IMR-90 (cell line): ENCODE data around the gene CATSPERB. TPM values are rescaled to one million over a fixed set of nuclear protein-coding genes. Genes with fewer than 3 reads are reported as not detected.

Experiments used
- ATAC-seq: fragments of 200-7000 bp; cut with Tn5 transposase; 2 replicates; pipeline ENCODE4 v1.9.1; 2020; ENCODE audit warnings: low read depth, mild to moderate bottlenecking, moderate library complexity
- BruUV-seq: library from RNA; stranded (reverse); fragments of 400-500 nt; replicated peaks from 2 replicates; lab custom pipeline; 2021; lab: Mats Ljungman, UMichigan
- CTCF ChIA-PET: fragments of 300-600 bp; formaldehyde crosslinking; extraction: SDS; loops from one replicate; lab custom pipeline; 2021; ENCODE audit warnings: antibody characterized with exemption; lab: Yijun Ruan, JAX
- POLR2A ChIA-PET: fragments of 300-600 bp; sonication (Branson Sonifier 250); formaldehyde crosslinking; loops from one replicate; lab custom pipeline; 2022; ENCODE audit warnings: antibody characterized with exemption; ENCODE audit not compliant: unreplicated experiment; lab: Charles Lee
- DNase-seq: peaks from one replicate; pipeline ENCODE4 v3.0.0; 2013
- H2AFZ ChIP-seq: replicated peaks from 2 replicates; pipeline ENCODE3; 2013; ENCODE audit warnings: low read length, mild to moderate bottlenecking; ENCODE audit not compliant: poor library complexity
- H2AK5ac ChIP-seq: 2 replicates; pipeline ENCODE4 v1.6.1; 2013; ENCODE audit warnings: low read depth, low read length, inconsistent platforms
- H2AK9ac ChIP-seq: replicated peaks from 2 replicates; pipeline ENCODE3; 2013; ENCODE audit warnings: mild to moderate bottlenecking, low read depth, low read length, moderate library complexity; ENCODE audit not compliant: poor library complexity
- H2BK120ac ChIP-seq: 2 replicates; pipeline ENCODE4 v1.6.1; 2013; ENCODE audit warnings: low read depth, low read length, inconsistent platforms
- H2BK15ac ChIP-seq: 3 replicates; pipeline ENCODE4 v1.6.1; 2013; ENCODE audit warnings: low read depth, low read length, inconsistent platforms
- H2BK20ac ChIP-seq: 2 replicates; pipeline ENCODE4 v1.6.1; 2013; ENCODE audit warnings: low read depth, mild to moderate bottlenecking, inconsistent platforms, low read length, moderate library complexity
- H2BK5ac ChIP-seq: 2 replicates; pipeline ENCODE4 v1.6.1; 2013; ENCODE audit warnings: mild to moderate bottlenecking, low read depth, low read length, inconsistent platforms; ENCODE audit not compliant: poor library complexity, severe bottlenecking
- H3K14ac ChIP-seq: replicated peaks from 2 replicates; pipeline ENCODE4 v1.6.1; 2013; ENCODE audit warnings: low read depth, low read length, inconsistent platforms
- H3K18ac ChIP-seq: 2 replicates; pipeline ENCODE4 v1.6.1; 2013; ENCODE audit warnings: low read depth, low read length, control low read depth
- H3K23ac ChIP-seq: 2 replicates; pipeline ENCODE4 v1.6.1; 2013; ENCODE audit warnings: low read depth, low read length, inconsistent platforms
- H3K27ac ChIP-seq: 2 replicates; pipeline ENCODE4 v1.5.1; 2013; ENCODE audit warnings: mild to moderate bottlenecking, control low read depth, low read length; ENCODE audit not compliant: insufficient read depth
- H3K27me3 ChIP-seq: 2 replicates; pipeline ENCODE4 v1.6.1; 2013; ENCODE audit warnings: low read length; ENCODE audit not compliant: control insufficient read depth, insufficient read depth
- H3K36me3 ChIP-seq: 2 replicates; pipeline ENCODE4 v1.6.1; 2013; ENCODE audit warnings: low read length, mixed read lengths; ENCODE audit not compliant: control insufficient read depth, insufficient read depth
- H3K4ac ChIP-seq: 2 replicates; pipeline ENCODE4 v1.6.1; 2013; ENCODE audit warnings: low read depth, low read length, inconsistent platforms
- H3K4me1 ChIP-seq: 2 replicates; pipeline ENCODE4 v1.6.1; 2013; ENCODE audit warnings: low read length, mixed read lengths; ENCODE audit not compliant: control insufficient read depth, insufficient read depth
- H3K4me2 ChIP-seq: 2 replicates; pipeline ENCODE4 v1.6.1; 2013; ENCODE audit warnings: low read depth, mild to moderate bottlenecking, control low read depth, low read length, moderate library complexity
- H3K4me3 ChIP-seq: 2 replicates; pipeline ENCODE4 v1.5.1; 2013; ENCODE audit warnings: low read depth, mild to moderate bottlenecking, control low read depth, low read length, moderate library complexity; ENCODE audit not compliant: insufficient read depth
- H3K56ac ChIP-seq: 2 replicates; pipeline ENCODE4 v1.6.1; 2013; ENCODE audit warnings: low read length, inconsistent platforms; ENCODE audit not compliant: insufficient read depth; ENCODE audit errors: extremely low read depth
- H3K79me1 ChIP-seq, 2 experiments: 2 replicates each; pipeline ENCODE4 v1.6.1; 2013; ENCODE audit warnings: low read length in 2 of 2, inconsistent platforms in 1 of 2, low read depth in 1 of 2
- H3K9ac ChIP-seq: 2 replicates; pipeline ENCODE4 v1.6.1; 2013; ENCODE audit warnings: low read depth, low read length, control low read depth
- H3K9me1 ChIP-seq: 2 replicates; pipeline ENCODE4 v1.6.1; 2013; ENCODE audit warnings: low read length, inconsistent platforms; ENCODE audit not compliant: insufficient read depth
- H3K9me3 ChIP-seq: 2 replicates; pipeline ENCODE4 v1.6.1; 2013; ENCODE audit warnings: low read length; ENCODE audit not compliant: control insufficient read depth, insufficient read depth
- H4K20me1 ChIP-seq: 2 replicates; pipeline ENCODE4 v1.6.1; 2013; ENCODE audit warnings: low read length, inconsistent platforms; ENCODE audit not compliant: insufficient read depth
- H4K5ac ChIP-seq: 2 replicates; pipeline ENCODE4 v1.6.1; 2013; ENCODE audit warnings: mild to moderate bottlenecking, low read depth, low read length, control low read depth
- H4K8ac ChIP-seq, 2 experiments: 2 replicates each; pipeline ENCODE4 v1.6.1; 2013; ENCODE audit warnings: low read depth in 2 of 2, low read length in 2 of 2, control low read depth in 1 of 2, inconsistent platforms in 1 of 2
- H4K91ac ChIP-seq: 2 replicates; pipeline ENCODE4 v1.6.1; 2013; ENCODE audit warnings: low read depth, low read length, inconsistent platforms; ENCODE audit not compliant: insufficient read depth
- BHLHE40 ChIP-seq: fragments of 150-350 bp; IDR thresholded peaks from 2 replicates; pipeline ENCODE4 v1.6.1; 2016; ENCODE audit warnings: mild to moderate bottlenecking, low read depth, low read length
- CEBPB ChIP-seq: IDR thresholded peaks from 2 replicates; pipeline ENCODE4 v1.6.1; 2012; ENCODE audit warnings: low read depth, low read length, improper control_type of control experiment
- CTCF ChIP-seq: conservative IDR thresholded peaks from 2 replicates; pipeline ENCODE4 v1.5.1; 2012; ENCODE audit warnings: mild to moderate bottlenecking, low read depth, low read length, improper control_type of control experiment
- FOS ChIP-seq: fragments of 150-350 bp; IDR thresholded peaks from 2 replicates; pipeline ENCODE4 v1.6.1; 2016; ENCODE audit warnings: low read depth, low read length
- MAFK ChIP-seq: IDR thresholded peaks from 2 replicates; pipeline ENCODE4 v1.6.1; 2012; ENCODE audit warnings: low read depth, low read length, improper control_type of control experiment
- POLR2A ChIP-seq: IDR thresholded peaks from 2 replicates; pipeline ENCODE4 v1.6.1; 2012; ENCODE audit warnings: mild to moderate bottlenecking, low read depth, low read length
- RAD21 ChIP-seq: IDR thresholded peaks from 2 replicates; pipeline ENCODE4 v1.6.1; 2012; ENCODE audit warnings: low read length, improper control_type of control experiment
- USF2 ChIP-seq: fragments of 150-350 bp; IDR thresholded peaks from 2 replicates; pipeline ENCODE4 v1.6.1; 2017; ENCODE audit warnings: mild to moderate bottlenecking, antibody characterized with exemption, low read length, low read depth
- dilution Hi-C: fragments of 300-500 bp; cut with HindIII; formaldehyde crosslinking; loops from one replicate; pipeline ENCODE4 v1.14.3; 2018; ENCODE audit warnings: low sequenced_read_pairs; ENCODE audit not compliant: unreplicated experiment
- in situ Hi-C: fragments of 300-500 bp; cut with MboI; formaldehyde crosslinking; loops from 3 replicates; pipeline ENCODE4 v1.14.3; 2019; ENCODE audit warnings: low sequenced_read_pairs, inconsistent platforms, mixed read lengths
- intact Hi-C: fragments of 100-400 bp; cut with micrococcal nuclease; formaldehyde crosslinking; loops from 2 replicates; pipeline ENCODE4 v1.10.0; 2022
- polyA plus RNA-seq, 3 experiments: library from polyadenylated mRNA; depleted of rRNA; stranded (reverse); fragments of >200 nt; gene quantifications; 2 replicates each; pipeline ENCODE4 v1.2.3, GENCODE V29; 2012; ENCODE audit warnings: low replicate concordance in 1 of 3
- total RNA-seq: library from RNA; depleted of rRNA; stranded (reverse); fragments of >200 nt; gene quantifications from 2 replicates; pipeline ENCODE4 v1.2.3, GENCODE V29; 2012

The CATSPERB gene
- total and polyA plus RNA-seq, 2 of the 4 experiments (the other 2 are of a cell fraction) = not detected

GRCh38 chr14:91573528-91573893 is 158.4 kb downstream of the CATSPERB start:
- no peak overlapping the region for H4K8ac ChIP-seq
- no peak overlapping the region for H3K27ac ChIP-seq
- H3K36me3 ChIP-seq = no peaks in the 10 kb centered on the region
- H2BK20ac ChIP-seq = no peak overlapping the region
- no peak overlapping the region for H4K91ac ChIP-seq
- no peak overlapping the region for H3K18ac ChIP-seq
- no peak overlapping the region for H2AK9ac ChIP-seq
- POLR2A ChIA-PET = no interaction called here
- H3K9me3 ChIP-seq = no peaks in the 10 kb centered on the region; the same call in 1 of the 2 replicates
- H3K56ac ChIP-seq = no peak overlapping the region
- no peak overlapping the region for H3K23ac ChIP-seq
- no peaks in the 10 kb centered on the region for H3K79me1 ChIP-seq
- dilution Hi-C loops = no loop called here
- H2BK15ac ChIP-seq = no peak overlapping the region
- intact Hi-C loops = no loop called here
- H2BK120ac ChIP-seq = no peak overlapping the region
- no TSS peak for BruUV-seq
- H2AK5ac ChIP-seq = no peak overlapping the region
- no peak overlapping the region for H2BK5ac ChIP-seq
- H3K4me2 ChIP-seq = no peak overlapping the region
- peaks cover 2% of the 10 kb centered on the region; the same call in 1 of the 2 replicates for H3K27me3 ChIP-seq
- peak overlapping the region; percentile 75 for H2AFZ ChIP-seq
- H3K14ac ChIP-seq = no peak overlapping the region
- H4K20me1 ChIP-seq = no peaks in the 10 kb centered on the region
- H4K5ac ChIP-seq = no peak overlapping the region
- no peak for ATAC-seq
- DNase-seq = no peak
- H3K4ac ChIP-seq = no peak overlapping the region
- no peak for TF ChIP-seq MAFK
- TF ChIP-seq CTCF = no peak
- no peak for TF ChIP-seq POLR2A
- no peak for TF ChIP-seq USF2
- TF ChIP-seq BHLHE40 = no peak
- TF ChIP-seq FOS = no peak
- TF ChIP-seq RAD21 = no peak
- no peak for TF ChIP-seq CEBPB
- no peak overlapping the region for H3K4me3 ChIP-seq
- CTCF ChIA-PET = no interaction called here
- no peak overlapping the region for H3K9ac ChIP-seq
- no peaks in the 10 kb centered on the region for H3K4me1 ChIP-seq
- no peaks in the 10 kb centered on the region for H3K9me1 ChIP-seq
- in situ Hi-C loops = no loop called here
